Measurements from ENCODE around the gene C1R. TPM values are rescaled to one million over a fixed set of nuclear protein-coding genes. Genes with fewer than 3 reads are reported as not detected.

Gene C1R
- total RNA-seq, 1 donor from 2014 or later, result 76.2 TPM

- no peak for ATAC-seq
Observed at GRCh38 chr12:7096006-7096932, 4.0 kb upstream of the C1R start.

- no peak for ATAC-seq
Observed at GRCh38 chr12:7093892-7094291, 1.6 kb upstream of the C1R start.

DNA sequence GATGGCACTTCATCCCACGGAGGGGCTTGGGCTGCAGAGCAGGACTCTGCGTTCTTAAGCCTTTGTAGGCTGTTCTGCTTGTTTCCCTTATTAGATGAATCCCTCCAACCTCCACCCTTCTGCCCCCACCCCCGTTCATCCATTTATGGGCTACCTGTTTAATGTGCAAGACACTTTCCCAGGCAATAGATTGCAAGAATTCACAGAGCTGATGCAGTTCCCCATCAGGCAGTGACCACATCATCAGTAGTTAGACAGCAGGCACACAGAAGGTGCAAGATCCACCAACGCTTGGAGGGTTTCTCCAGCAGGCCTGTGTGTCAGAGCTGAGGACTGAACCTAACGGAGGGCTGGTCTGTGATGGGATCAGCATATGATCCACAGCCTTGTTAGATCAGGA is 1.2 kb upstream of the C1R start:
- ATAC-seq, result no peak

GRCh38 chr12:7092986-7093460 is 778 bp upstream of the C1R start:
- peak; percentile 2 for ATAC-seq

DNA sequence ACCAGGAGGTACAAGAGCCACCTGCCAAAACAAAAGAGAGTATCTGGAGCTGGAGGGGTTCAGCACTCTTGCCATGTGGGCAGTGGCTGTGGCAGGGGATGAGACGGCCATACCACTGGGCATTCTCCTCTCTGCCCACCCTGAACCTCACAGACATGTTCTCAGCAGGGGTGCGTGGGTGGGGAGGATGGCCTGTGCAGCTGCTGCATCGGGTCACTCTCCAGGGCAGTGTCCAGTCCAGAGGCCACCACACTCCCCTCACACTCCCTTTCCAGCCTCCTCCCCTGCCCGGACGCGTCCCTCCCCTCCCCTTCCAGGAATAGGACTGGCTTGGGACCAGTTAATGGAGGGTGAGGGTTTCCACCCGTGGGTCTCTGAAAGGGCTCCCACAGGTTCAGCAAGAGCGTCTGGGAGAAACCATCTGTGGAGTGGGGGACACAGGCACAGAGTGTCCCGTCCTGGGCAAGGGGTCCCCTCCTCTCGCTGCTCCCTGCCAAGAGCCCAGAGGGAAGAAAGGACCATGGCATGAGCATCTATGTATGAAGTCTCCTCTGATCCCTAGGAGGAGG is 501 bp downstream of the C1R start:
- ATAC-seq, result peak; percentile 18

- no peak for ATAC-seq
Observed at GRCh38 chr12:7091171-7091570, 1.1 kb downstream of the C1R start.

DNA sequence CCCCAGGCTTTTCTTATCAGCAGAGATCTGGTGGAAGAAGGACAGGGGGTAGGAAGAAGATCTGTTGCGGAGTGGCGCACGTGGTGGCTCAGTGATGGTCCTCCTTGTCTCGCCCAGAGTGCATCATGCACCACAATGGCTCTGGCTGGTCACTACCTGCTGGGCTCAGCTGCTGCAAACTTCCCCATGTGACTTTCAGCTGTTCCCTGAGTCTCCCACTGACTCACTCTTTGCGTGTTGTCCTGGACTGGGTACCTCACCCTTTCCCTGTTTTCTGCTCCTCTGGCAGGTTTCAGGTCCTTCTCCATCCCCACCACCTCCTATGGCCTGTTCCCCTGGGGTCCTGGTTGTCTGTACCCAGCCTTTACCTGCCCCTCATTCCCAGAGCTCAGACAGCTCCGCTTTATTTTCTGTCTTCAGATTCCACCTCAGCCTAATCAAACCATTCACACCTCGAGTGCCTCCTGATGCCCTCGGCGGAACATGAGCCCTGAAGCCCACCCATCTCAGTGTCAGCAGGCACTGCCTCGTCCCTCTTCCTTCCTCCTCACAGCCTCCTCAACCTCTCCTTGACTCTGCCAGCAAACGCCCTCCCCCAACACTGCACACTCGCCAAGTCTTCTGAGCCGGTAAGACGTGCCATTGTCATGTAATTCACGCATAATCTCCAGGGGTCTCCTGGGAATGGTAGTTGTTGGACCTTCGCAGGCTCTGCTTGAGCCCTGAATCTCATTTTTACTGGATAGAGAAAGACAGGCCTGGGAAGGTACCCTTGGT is 1.8 kb downstream of the C1R start:
- no peak for ATAC-seq

GRCh38 chr12:7089196-7089871 is 2.9 kb downstream of the C1R start:
- ATAC-seq, result no peak

- ATAC-seq, result no peak
Observed at GRCh38 chr12:7083125-7083524, 9.1 kb downstream of the C1R start.

DNA sequence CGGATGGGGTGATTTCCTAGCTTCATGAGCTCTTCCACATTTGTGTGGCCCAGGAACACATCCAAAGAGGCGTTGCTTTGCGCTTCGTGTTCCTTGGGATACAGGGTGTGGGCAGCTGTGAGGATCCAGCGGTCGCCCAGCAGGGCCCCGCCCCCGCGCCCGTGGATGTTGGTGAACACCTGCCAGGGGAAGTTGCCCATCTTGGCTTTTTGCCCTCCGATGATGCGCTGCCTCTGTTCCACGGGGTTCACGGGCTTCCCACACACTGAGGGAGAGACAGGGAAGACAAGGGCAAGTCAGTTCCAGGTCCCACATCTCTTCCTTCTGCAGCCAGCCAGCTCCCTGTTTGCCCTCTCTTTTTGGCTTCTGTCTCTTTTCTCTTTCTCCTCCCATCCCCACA is 11.2 kb downstream of the C1R start:
- no peak for ATAC-seq

GRCh38 chr12:7079826-7080125 is 12.5 kb downstream of the C1R start:
- ATAC-seq, result peak; percentile 82

- no peak for ATAC-seq
Observed at GRCh38 chr12:7078163-7078562, 14.1 kb downstream of the C1R start.

DNA sequence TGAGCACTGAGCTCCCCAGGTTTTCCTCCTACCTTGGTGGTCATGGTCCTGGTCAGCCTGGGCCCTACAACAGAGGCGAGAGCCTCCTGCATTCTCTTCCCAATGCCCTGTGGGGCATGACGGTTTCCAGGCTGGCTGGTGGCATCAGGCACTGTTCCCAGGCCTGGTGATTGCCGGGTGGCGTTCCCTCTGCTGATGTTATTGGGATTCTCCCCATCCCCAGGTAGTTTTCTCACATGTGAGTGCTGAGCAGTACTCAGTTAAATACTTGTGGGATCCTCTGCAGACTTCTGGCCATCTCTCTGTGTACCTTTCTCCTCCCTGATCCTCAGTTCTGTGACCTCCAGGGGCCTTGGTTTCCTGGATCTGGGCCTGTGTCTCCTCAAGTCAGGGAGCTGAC is 15.8 kb downstream of the C1R start:
- no peak for ATAC-seq

GRCh38 chr12:7075939-7076338 is 16.3 kb downstream of the C1R start:
- no peak for ATAC-seq

GRCh38 chr12:7075518-7075917 is 16.7 kb downstream of the C1R start:
- no peak for ATAC-seq

DNA sequence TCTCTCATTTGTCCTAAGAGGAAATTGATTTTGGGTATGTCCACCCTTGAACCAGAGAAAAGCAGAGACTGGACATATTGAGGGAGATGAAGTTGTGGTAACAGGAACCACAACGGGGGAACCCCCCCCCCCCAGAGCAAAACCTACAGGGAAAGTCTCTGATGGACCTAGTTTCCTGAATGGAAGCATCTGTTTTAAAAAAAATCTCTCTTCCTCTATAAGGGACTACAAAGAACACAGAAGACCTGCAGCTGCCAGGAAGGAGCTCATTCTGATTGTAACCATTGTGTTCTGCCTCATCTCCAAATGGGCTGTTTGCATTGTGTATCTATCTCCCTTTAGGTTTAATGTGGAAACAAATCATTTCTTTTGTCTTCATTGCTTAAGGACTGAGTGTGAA is 18.3 kb downstream of the C1R start:
- ATAC-seq, result no peak

DNA sequence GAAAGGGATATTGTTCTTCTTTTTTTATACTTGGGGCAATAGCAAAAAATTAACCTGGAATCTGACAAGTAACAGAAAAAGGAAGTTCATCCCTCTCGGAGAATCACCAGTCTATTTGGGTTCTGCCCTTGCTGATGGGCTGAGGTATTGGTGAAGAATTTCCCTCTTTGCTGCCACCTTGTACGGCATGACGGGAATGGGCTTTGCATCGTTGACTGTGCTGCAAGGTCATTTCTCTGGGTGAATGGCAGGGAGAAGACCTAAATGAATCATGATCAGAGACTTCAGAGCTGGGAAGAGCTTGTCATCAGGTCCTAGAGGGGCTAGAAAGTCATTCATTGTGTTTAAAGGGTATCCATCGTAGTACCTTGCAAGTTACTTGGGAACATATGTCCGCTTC is 19.7 kb downstream of the C1R start:
- no peak for ATAC-seq

DNA sequence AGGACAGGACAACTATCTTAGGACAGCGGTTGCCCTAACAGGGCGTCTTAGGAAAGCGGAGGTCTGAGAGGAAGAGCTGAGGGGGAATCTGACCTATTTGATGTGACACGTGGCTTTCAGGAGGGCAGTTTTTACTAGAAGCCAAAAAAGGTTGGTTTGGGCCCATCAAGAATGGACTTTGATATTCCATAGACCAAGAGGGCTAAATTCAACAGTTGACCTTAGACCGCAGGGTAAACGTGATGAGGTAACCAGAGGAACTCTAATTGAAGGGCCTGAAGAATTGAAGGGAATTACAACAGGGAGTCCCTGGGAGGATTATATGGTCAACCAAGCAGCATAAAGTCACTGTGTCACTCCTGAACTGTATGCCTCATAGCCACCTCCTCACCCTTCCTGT is 20.2 kb downstream of the C1R start:
- ATAC-seq, result no peak

- ATAC-seq, result no peak
Observed at GRCh38 chr12:7069386-7069785, 22.9 kb downstream of the C1R start.

- no peak for ATAC-seq
Observed at GRCh38 chr12:7068994-7069346, 23.3 kb downstream of the C1R start.

DNA sequence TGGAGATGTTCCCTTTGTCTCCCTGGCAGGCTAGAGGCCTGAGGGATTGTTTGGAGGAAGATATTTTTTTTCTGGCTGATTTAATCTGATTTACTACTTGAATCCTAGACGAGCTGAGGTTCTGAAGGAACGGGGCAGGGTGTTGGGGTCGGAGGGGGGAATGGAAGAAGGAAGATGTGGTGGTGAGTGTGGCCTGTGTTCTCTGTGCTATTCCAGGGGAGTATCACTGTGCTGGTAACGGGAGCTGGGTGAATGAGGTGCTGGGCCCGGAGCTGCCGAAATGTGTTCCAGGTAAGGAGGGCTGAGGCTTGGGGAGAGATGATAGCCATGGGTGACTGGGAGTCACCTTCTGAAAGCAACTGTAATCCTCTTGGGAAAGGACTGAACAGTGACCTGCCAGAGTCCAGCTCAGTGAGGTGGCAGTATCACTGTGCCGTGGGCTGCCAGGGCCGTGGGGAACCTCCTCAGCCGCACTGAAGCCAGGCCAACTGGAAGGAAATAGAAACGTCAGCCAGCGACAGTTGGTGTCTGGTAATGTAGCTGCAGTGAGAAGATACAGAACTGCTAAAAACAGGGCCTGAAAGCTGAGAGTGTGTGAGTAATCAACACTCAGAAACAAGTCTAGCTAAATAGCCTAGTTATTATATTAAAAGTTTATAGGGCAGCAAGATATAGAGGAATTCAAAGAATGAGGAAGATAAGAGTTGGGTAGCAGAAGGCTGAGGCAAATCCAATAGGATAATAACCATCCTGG is 23.8 kb downstream of the C1R start:
- ATAC-seq, result no peak

- no peak for ATAC-seq
Observed at GRCh38 chr12:7067096-7067495, 25.1 kb downstream of the C1R start.

Data from esophagus mucosa (tissue), 1 donor.